HepG2 (cell line): ENCODE results near the gene GNG3. TPM values are rescaled to one million over a fixed set of nuclear protein-coding genes. Genes with fewer than 3 reads are reported as not detected.
A peak's percentile ranks its signal among the peaks of the same experiment; 100 is the strongest.

ENCODE experiments used
- FOSL1 ChIP-seq: sonication (generic); formaldehyde crosslinking; IDR thresholded peaks from 2 replicates; pipeline ENCODE4 v1.9.0; 2021; ENCODE audit warnings: missing genetic modification reagents, borderline replicate concordance
- FOXM1 ChIP-seq: sonication (generic); formaldehyde crosslinking; IDR thresholded peaks from 2 replicates; pipeline ENCODE4 v1.5.0; 2020; ENCODE audit warnings: missing genetic modification reagents
- KLF16 ChIP-seq, 2 experiments: sonication (generic) in 1 of 2; formaldehyde crosslinking in 1 of 2; IDR thresholded peaks; 2 replicates each; pipeline versions ENCODE4 v1.6.1 to v1.8.0; 2016 to 2023; ENCODE audit warnings: missing genetic modification reagents in 2 of 2, missing compliant biosample characterization in 1 of 2
- KLF6 ChIP-seq: IDR thresholded peaks from 2 replicates; pipeline ENCODE4 v1.8.0; 2016; ENCODE audit warnings: missing biosample characterization, missing genetic modification reagents
- MEIS1 ChIP-seq: sonication (generic); formaldehyde crosslinking; IDR thresholded peaks from 2 replicates; pipeline ENCODE4 v1.9.0; 2021; ENCODE audit warnings: mild to moderate bottlenecking, missing genetic modification reagents, moderate library complexity, borderline replicate concordance
- NFATC3 ChIP-seq: sonication (generic); formaldehyde crosslinking; IDR thresholded peaks from 2 replicates; pipeline ENCODE4 v1.5.1; 2020; ENCODE audit warnings: mild to moderate bottlenecking, missing genetic modification reagents
- RBM22 ChIP-seq: fragments of 200-400 bp; formaldehyde crosslinking; optimal IDR thresholded peaks from 2 replicates; pipeline ENCODE3; 2017; ENCODE audit warnings: mild to moderate bottlenecking, low read length, moderate library complexity
- ZNF138 ChIP-seq: sonication (generic); formaldehyde crosslinking; IDR thresholded peaks from 2 replicates; pipeline ENCODE4 v1.5.0; 2020; ENCODE audit warnings: mild to moderate bottlenecking, low read depth, missing genetic modification reagents
- ZNF543 ChIP-seq: sonication (generic); formaldehyde crosslinking; IDR thresholded peaks from 2 replicates; pipeline ENCODE4 v1.4.0; 2020; ENCODE audit warnings: mild to moderate bottlenecking, missing genetic modification reagents
- ZNF577 ChIP-seq: sonication (generic); formaldehyde crosslinking; IDR thresholded peaks from 2 replicates; pipeline ENCODE4 v1.4.0; 2020; ENCODE audit warnings: mild to moderate bottlenecking, low read depth, missing genetic modification reagents, borderline replicate concordance
- ZNF724P ChIP-seq: sonication (generic); formaldehyde crosslinking; IDR thresholded peaks from 2 replicates; pipeline ENCODE4 v1.8.0; 2022; ENCODE audit warnings: missing genetic modification reagents, borderline replicate concordance
- polyA plus RNA-seq, 8 experiments: library from polyadenylated mRNA; depleted of rRNA in 3 of 8; stranded (reverse) in 7 of 8; unstranded in 1 of 8; fragments of >200 nt; fragmentation: Illumina TruSeq in 4 of 8; extraction: Trizol in 4 of 8; gene quantifications; 2 replicates each; pipeline versions ENCODE4 v1.2.1 to v1.2.3, GENCODE V29; 2011 to 2016; ENCODE audit warnings: low read depth in 4 of 8, missing spikeins in 1 of 8, mixed read lengths in 1 of 8; ENCODE audit not compliant: insufficient read depth in 1 of 8
- total RNA-seq, 5 experiments: library from RNA; depleted of rRNA; stranded (reverse); fragments of >200 nt; fragmentation: Illumina TruSeq; extraction: Trizol; gene quantifications; 2 replicates each; pipeline ENCODE4 v1.2.3, GENCODE V29; 2016; ENCODE audit warnings: low read depth in 1 of 5
- TF ChIP-seq, protein P1 (sequence below): sonication (generic); formaldehyde crosslinking; IDR thresholded peaks from 2 replicates; pipeline ENCODE4 v1.5.0; 2020; ENCODE audit warnings: mild to moderate bottlenecking, missing genetic modification reagents
- TF ChIP-seq, protein P2 (sequence below): sonication (generic); formaldehyde crosslinking; IDR thresholded peaks from 2 replicates; pipeline ENCODE4 v1.4.0; 2020; ENCODE audit warnings: mild to moderate bottlenecking, missing genetic modification reagents
- TF ChIP-seq, protein P3 (sequence below): sonication (generic); formaldehyde crosslinking; IDR thresholded peaks from 2 replicates; pipeline ENCODE4 v1.8.1; 2023; ENCODE audit warnings: mild to moderate bottlenecking, missing genetic modification reagents
- TF ChIP-seq, protein P4 (sequence below): IDR thresholded peaks from 2 replicates; pipeline ENCODE4 v1.6.1; 2016; ENCODE audit warnings: missing compliant biosample characterization, missing genetic modification reagents, borderline replicate concordance

The GNG3 gene
- total and polyA plus RNA-seq, 2 of the 13 experiments (the other 11 are each of a cell fraction or from before 2014, with no cell fraction given) = not detected

DNA sequence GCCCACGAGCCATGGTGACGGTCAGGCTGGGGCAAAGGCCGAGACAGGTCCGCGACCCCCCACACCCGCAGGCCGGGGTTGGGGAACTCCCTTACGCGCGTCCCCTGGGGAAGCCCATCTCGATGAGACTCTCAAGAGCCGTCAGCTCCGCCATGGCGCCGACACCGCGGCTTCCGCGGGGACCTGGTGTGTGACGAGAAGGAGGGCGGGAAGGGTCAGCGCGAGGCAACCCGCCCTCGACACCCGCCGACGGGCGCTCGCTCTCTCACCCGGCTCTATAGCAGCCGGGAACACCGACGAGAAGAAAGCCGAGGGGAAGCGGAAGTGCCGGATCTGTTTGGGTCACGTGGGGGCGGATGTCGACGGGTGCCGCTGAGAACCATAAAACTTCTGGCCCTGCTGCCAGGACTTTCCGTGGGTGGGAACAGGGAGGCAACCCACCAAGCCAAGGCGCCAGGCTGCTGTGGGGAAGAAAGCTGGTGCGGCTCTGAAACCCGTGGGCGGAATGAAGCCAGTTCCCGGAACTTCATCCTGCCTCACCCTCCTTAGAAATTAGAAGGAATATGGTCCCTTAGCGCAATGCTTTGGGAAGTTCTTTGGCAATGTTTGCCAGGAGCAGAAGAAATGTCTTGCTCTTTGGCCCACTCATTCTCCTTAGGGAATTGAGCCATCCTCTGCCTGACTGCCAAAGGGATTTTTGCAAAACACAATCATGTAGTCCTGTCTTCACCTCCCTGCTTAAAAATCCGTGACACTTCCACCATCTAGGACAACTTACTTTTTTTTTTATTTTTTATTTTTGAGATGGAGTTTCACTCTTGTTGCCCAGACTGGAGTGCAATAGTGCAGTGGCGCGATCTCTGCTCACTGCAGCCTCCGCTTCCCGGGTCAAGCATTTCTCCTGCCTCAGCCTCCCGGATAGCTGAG, 28.4 kb upstream of the GNG3 start, which contains the start of gene UBXN1 (continued):
- TF ChIP-seq, protein P1, sequence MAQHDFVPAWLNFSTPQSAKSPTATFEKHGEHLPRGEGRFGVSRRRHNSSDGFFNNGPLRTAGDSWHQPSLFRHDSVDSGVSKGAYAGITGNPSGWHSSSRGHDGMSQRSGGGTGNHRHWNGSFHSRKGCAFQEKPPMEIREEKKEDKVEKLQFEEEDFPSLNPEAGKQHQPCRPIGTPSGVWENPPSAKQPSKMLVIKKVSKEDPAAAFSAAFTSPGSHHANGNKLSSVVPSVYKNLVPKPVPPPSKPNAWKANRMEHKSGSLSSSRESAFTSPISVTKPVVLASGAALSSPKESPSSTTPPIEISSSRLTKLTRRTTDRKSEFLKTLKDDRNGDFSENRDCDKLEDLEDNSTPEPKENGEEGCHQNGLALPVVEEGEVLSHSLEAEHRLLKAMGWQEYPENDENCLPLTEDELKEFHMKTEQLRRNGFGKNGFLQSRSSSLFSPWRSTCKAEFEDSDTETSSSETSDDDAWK (CRISPR knock-in tag) = no peak
- TF ChIP-seq, protein P2, sequence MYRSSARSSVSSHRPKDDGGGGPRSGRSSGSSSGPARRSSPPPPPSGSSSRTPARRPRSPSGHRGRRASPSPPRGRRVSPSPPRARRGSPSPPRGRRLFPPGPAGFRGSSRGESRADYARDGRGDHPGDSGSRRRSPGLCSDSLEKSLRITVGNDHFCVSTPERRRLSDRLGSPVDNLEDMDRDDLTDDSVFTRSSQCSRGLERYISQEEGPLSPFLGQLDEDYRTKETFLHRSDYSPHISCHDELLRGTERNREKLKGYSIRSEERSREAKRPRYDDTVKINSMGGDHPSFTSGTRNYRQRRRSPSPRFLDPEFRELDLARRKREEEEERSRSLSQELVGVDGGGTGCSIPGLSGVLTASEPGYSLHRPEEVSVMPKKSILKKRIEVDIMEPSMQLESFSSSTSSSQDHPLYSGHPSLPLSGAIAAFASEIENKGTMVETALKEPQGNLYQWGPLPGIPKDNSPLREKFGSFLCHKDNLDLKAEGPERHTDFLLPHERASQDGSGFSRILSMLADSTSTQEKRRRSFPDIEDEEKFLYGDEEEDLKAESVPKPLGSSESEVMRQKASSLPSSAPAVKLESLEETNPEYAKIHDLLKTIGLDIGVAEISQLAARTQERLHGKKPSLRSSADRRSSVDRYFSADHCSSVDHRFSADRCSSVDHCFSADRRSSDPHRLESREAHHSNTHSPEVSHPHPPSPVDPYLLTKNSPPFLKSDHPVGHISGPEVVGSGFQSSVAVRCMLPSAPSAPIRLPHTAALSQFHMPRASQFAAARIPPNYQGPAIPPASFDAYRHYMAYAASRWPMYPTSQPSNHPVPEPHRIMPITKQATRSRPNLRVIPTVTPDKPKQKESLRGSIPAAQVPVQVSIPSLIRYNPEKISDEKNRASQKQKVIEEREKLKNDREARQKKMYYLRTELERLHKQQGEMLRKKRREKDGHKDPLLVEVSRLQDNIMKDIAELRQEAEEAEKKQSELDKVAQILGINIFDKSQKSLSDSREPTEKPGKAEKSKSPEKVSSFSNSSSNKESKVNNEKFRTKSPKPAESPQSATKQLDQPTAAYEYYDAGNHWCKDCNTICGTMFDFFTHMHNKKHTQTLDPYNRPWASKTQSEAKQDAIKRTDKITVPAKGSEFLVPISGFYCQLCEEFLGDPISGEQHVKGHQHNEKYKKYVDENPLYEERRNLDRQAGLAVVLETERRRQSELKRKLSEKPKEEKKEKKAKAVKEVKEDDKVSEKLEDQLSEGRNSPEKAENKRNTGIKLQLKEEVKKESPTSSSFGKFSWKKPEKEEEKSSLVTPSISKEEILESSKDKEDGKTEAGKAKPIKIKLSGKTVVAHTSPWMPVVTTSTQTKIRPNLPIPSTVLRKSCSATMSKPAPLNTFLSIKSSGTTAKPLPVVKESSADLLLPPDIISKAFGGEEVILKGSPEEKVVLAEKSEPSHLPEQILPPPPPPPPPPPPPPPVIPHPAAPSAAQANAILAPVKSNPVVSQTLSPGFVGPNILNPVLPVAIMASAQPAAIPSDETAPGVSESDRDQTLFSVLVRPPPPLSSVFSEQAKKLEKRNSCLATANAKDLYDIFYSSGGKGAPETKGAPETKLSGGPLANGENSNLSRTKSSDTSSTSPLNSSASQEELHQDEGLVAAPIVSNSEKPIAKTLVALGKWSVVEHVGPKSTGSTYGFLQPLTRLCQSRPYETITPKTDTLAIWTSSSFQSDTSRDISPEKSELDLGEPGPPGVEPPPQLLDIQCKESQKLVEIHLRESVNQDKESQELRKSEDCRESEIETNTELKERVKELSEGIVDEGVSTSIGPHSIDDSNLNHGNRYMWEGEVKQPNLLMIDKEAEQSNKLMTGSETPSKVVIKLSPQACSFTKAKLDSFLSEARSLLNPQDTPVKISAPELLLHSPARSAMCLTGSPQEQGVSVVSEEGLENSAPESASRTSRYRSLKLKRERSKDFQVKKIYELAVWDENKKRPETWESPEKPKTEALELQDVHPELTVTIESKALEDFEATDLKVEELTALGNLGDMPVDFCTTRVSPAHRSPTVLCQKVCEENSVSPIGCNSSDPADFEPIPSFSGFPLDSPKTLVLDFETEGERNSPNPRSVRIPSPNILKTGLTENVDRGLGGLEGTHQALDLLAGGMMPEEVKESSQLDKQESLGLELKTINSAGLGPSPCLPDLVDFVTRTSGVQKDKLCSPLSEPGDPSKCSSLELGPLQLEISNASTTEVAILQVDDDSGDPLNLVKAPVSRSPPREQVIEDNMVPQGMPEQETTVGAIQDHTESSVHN = no peak
- TF ChIP-seq ZNF138 (CRISPR knock-in tag) (no peak), KLF16 (CRISPR knock-in tag; IDR thresholded peaks at IDR 0.05) (peak in 1 of 2 experiments; percentile 78; a peak in 2 of 4 replicates), ZNF543 (CRISPR knock-in tag) (peak; percentile 85), ZNF724P (CRISPR knock-in tag) (no peak; the same call in 1 of the 2 replicates), KLF6 (peak; percentile 45; the same call in 1 of the 2 replicates), RBM22 (no peak), ZNF577 (CRISPR knock-in tag) (no peak), NFATC3 (CRISPR knock-in tag) (no peak), FOSL1 (CRISPR knock-in tag) (no peak), FOXM1 (no peak), MEIS1 (CRISPR knock-in tag) (no peak; the same call in 1 of the 2 replicates)
- TF ChIP-seq, protein P3, sequence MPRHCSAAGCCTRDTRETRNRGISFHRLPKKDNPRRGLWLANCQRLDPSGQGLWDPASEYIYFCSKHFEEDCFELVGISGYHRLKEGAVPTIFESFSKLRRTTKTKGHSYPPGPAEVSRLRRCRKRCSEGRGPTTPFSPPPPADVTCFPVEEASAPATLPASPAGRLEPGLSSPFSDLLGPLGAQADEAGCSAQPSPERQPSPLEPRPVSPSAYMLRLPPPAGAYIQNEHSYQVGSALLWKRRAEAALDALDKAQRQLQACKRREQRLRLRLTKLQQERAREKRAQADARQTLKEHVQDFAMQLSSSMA (CRISPR knock-in tag) = peak; percentile 79; the same call in 1 of the 2 replicates
- TF ChIP-seq, protein P4, sequence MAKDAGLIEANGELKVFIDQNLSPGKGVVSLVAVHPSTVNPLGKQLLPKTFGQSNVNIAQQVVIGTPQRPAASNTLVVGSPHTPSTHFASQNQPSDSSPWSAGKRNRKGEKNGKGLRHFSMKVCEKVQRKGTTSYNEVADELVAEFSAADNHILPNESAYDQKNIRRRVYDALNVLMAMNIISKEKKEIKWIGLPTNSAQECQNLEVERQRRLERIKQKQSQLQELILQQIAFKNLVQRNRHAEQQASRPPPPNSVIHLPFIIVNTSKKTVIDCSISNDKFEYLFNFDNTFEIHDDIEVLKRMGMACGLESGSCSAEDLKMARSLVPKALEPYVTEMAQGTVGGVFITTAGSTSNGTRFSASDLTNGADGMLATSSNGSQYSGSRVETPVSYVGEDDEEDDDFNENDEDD (CRISPR knock-in tag) = peak; percentile 50; the same call in 1 of the 2 replicates
